ENCODE measurements around the gene ATG7. TPM values are rescaled to one million over a fixed set of nuclear protein-coding genes. Genes with fewer than 3 reads are reported as not detected.

The ATG7 gene
- total and polyA plus RNA-seq, 10 of the 15 experiments (the other 5 are each of a cell fraction or from before 2014, with no cell fraction given), result 13.5 to 49.5 (median 26.4) TPM

DNA sequence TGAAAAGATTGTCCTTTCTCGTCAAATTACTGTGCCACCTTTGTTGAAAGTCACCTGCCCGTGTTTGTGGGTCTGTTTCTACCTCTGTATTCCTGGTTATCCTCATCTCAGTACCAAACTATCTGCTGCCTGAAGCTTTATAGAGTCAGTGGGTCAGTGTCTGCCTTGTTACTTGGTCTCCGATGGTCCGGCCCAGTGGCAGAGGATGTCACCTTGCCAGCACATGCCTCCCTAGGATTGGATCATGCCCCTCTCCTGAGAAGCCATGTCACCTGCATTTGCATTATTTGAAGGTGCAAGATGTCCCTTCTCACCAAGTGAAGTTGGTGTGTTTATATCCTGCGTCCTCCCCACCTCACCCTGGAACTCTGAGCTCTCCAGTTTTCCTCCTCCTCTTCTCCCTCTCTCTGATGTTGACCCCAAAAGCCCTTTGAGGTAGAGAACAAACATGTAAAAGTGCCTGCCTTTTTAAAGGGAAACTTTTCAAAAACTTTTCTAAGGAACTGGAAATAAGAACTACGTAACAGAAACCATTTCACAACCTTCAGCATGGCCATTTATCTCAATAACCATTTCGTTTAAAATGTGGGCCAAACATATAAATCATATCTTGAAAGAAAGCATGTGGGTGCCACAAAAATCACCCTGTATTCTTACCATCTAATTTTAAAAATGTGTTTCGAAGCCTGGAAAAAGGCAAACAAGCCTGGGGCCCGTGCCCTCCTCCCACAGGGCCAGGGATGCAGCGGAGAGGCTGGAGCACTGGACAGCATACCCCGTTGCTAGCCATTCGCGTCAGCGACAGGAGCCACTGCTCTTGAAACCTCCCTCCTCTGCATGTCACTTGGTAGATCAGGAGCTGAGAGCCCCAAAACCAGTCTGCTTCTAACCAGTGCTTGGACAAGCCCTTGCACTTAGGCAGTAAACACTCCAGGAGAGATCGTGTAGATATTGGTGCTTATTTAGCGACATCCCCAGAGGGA, 269.4 kb downstream of the ATG7 start (continued):
- no peak for TF ChIP-seq ZBTB4 (CRISPR knock-in tag; IDR thresholded peaks at IDR 0.05)
- TF ChIP-seq ZSCAN29 (IDR thresholded peaks at IDR 0.05), result no peak
- TF ChIP-seq BACH1 (IDR thresholded peaks at IDR 0.05; ENCODE audit: borderline replicate concordance), result no peak
- no peak for TF ChIP-seq SMAD1 (IDR thresholded peaks at IDR 0.05; ENCODE audit: low read depth, partially characterized antibody)
- no peak for TF ChIP-seq ZBED1 (IDR thresholded peaks at IDR 0.05; ENCODE audit: borderline replicate concordance)
- TF ChIP-seq, protein P1, sequence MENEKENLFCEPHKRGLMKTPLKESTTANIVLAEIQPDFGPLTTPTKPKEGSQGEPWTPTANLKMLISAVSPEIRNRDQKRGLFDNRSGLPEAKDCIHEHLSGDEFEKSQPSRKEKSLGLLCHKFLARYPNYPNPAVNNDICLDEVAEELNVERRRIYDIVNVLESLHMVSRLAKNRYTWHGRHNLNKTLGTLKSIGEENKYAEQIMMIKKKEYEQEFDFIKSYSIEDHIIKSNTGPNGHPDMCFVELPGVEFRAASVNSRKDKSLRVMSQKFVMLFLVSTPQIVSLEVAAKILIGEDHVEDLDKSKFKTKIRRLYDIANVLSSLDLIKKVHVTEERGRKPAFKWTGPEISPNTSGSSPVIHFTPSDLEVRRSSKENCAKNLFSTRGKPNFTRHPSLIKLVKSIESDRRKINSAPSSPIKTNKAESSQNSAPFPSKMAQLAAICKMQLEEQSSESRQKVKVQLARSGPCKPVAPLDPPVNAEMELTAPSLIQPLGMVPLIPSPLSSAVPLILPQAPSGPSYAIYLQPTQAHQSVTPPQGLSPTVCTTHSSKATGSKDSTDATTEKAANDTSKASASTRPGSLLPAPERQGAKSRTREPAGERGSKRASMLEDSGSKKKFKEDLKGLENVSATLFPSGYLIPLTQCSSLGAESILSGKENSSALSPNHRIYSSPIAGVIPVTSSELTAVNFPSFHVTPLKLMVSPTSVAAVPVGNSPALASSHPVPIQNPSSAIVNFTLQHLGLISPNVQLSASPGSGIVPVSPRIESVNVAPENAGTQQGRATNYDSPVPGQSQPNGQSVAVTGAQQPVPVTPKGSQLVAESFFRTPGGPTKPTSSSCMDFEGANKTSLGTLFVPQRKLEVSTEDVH (IDR thresholded peaks at IDR 0.05; ENCODE audit: low read depth, partially characterized antibody), result no peak
- no peak for TF ChIP-seq E4F1 (IDR thresholded peaks at IDR 0.05; ENCODE audit: borderline replicate concordance, partially characterized antibody)
- no peak for TF ChIP-seq NFYB (IDR thresholded peaks at IDR 0.05; ENCODE audit: insufficient read depth, low read depth, low read length)
